ENCODE results near the gene SPACA7.

- TF ChIP-seq EZH2phosphoT487 (IDR thresholded peaks at IDR 0.05; ENCODE audit: borderline replicate concordance) (no peak), CTCF (conservative IDR thresholded peaks at IDR 0.05; ENCODE audit: low read length) (no peak)
Observed at GRCh38 chr13:112474869-112475268, 98.7 kb downstream of the SPACA7 start.
